ENCODE measurements around the gene RAB28.
"Not testable (repeated sequence)": the region's sequence is repeated elsewhere in the genome, so short reads cannot be mapped to it uniquely, and the experiment has no call there.

RAB28 gene

GRCh38 chr4:13452927-13453579 lies 31.1 kb downstream of the RAB28 start:
- DNase-seq (ENCODE audit: low read depth, low spot score): no peak

- DNase-seq (ENCODE audit: low read depth, low spot score): no peak
Measured at GRCh38 chr4:13449590-13449989, 34.5 kb downstream of the RAB28 start.

DNA sequence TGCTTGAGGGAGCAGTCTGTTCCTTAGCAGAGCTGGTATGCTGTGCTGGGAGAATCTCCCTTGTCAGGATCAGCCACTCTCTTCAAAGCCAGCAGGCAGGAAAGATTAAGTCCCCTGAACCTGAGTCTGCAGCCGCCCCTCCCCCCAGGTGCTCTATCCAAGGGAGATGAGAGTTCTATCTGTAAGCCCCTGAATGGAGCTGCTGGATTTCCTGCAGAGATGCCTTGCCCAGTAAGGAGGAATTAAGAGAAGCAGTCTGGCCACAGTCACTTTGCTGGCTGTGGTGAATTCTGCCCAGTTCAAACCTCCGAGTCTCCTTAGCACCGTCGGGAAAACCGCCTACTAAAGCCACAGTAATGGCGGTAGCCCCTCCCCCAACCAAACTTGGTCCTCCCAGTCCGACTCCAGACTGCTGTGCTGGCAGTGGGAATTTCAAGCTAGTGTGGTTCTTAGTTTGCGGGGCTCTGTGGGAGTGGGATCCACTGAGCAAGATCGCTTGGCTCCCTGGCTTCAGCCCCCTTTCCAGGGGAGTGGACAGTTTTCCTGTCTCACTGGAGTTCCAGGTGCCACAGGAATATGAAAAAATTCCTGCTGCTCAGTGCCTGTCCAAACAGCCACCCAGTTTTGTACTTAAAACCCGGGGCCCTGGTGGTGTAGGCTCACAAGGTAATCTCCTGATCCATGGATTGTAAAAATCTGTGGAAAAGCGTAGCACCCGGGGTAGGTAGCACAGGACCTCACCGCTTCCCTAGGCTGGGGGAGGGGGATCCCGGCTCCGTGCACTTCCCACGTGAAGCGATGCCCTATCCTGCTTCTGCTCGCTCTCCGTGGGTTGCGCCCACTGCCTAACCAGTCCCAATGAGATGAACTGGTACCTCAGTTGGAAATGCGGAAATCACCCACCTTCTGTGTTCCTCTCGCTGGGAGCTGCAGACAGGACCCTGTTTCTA lies 38.0 kb downstream of the RAB28 start:
- DNase-seq (ENCODE audit: low read depth, low spot score): no peak

DNA sequence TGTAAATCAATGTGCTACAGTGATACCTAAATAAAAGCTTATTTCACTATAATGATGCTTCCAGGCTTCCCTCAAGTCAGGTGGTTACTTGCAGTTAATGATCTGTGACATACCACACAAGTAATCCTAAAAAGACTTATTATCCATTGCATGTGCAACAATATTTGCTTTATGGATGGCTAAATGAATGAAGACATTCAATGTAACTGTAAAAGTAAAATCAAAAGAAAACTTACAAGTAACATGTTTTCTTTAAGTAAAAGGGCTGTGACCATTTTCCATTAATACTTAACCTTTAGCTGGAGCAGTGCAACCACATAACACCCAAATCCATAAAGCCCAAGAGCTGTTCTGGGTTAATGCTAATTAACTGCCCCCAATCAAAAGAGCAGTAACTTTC lies 42.6 kb downstream of the RAB28 start:
- DNase-seq (ENCODE audit: low read depth, low spot score): no peak

DNA sequence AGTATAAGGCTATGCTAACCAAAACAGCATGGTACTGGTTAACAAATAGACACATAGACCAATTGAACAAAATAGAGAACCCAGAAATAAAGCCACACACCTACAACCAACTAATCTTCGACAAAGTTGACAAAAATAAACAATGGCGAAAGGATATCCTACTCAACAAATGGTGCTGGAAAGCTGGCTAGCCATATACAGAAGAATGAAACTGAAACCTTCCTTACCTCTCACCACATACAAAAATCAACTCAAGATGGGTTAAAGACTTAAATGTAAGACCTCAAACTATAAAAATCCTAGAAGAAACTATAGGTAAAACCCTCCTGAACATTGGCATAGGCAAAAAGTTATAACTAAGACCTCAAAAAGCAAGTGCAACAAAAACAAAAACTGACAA lies 47.2 kb downstream of the RAB28 start:
- DNase-seq (ENCODE audit: low read depth, low spot score): no peak

DNA sequence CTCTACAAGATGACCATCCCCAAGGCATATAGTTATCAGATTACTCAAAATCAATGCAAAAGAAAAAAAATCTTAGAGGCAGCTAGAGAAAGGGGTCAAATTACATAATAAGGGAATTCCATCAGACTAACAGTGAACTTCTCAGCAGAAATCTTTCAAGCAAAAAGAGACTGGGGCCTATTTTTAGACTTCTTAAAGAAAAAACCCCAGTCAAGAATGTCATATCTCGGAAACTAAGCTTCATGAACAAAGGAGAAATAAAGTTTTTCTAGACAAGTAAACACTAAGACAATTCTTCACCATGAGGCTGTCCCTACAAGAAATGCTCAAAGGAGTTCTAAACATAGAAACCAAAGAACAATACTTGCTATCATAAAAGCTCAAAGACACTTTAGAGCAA lies 51.7 kb downstream of the RAB28 start:
- no peak for DNase-seq (ENCODE audit: low read depth, low spot score)

DNA sequence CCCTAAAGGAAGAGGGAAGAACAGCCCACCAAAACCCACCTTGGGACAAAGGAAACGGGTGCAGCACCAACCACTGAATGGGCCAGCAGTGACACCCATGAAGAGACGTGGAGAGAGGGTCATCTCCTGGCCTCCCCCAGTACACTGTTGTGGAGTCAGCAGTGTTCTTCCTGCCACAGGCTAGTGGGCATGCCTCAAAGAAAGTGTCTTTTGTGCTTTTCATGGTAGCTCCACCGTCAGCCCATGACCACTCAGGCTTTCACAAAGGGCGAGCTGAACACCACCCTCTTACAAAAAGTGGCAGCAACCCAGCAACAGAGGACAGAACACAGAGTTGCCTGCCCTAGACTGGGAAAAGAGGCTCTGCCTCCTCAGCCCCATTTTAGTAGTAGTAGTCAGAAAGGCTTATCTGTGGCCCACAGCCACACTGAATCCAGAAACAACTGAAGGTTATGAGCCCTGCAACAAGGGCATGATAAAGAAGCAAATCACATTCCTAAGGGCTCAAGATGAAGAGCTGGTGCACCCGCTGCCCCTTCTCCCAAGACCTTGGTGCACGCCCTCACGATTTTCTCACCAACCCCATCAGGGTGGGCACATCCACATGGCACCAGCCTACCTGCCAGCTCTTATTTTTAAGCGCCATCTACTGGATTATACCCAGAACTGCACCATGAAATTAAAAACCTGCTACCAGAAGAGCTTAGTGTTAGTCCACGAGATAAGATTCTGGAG lies 53.1 kb downstream of the RAB28 start:
- no peak for DNase-seq (ENCODE audit: low read depth, low spot score)

DNA sequence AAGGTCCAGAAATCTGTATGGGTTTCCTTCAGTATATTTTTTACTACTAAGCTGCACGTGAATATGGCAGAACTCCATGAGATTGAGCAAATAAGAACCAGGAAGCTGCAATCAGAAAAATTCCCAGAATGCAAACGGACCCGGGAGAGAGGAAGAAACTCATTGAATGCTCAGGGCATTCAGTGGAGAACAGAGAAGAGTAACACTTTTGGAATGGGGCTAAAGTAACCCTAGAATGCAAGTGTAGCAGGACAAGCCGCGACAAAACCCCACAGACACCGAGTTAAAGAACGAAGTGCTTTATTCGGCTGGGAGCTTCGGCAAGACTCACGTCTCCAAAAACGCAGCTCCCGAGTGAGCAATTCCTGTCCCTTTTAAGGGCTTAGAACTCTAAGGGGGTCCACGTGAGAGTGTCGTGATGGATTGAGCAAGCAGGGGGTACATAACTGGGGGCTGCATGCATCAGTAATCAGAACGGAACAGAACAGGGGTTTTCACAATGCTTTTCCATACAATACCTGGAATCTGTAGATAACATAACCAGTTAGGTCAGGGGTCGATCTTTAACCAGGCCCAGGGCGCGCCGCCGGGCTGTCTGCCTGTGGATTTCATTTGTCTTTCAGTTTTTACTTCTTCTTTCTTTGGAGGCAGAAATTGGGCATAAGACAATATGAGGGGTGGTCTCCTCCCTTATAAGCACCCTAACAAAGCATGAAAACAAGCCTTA lies 56.4 kb downstream of the RAB28 start:
- no peak for DNase-seq (ENCODE audit: low read depth, low spot score)

DNA sequence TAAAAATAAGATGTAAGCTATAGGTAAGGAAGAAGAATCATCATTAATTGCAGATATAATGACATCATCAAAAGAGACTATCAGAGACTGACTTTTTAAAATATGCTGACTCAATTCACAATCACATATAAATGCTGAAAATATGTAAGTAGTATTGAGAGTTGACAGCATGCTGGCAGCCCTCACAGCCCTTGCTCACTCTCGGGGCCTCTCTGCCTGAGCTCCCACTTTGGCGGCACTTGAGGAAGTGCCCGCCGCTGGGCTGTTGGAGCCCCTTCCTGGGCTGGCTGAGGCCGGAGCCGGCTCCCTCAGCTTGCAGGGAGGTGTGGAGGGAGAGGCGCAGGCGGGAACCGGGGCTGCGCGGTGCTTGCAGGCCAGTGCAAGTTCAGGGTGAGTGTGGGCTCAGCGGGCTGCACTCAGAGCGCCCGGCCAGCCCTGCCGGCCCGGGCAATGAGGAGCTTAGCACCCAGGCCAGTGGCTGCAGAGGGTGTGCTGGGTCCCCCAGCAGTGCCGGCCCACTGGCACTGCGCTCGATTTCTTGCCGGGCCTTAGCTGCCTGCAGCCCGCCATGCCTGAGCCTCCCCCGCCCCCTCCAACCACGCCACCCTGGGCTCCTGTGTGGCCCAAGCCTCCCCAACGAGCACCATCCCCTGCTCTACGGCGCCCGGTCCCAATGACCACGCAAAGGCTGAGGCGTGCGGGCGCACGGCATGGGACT lies 68.9 kb downstream of the RAB28 start:
- DNase-seq (ENCODE audit: low read depth, low spot score): no peak

DNA sequence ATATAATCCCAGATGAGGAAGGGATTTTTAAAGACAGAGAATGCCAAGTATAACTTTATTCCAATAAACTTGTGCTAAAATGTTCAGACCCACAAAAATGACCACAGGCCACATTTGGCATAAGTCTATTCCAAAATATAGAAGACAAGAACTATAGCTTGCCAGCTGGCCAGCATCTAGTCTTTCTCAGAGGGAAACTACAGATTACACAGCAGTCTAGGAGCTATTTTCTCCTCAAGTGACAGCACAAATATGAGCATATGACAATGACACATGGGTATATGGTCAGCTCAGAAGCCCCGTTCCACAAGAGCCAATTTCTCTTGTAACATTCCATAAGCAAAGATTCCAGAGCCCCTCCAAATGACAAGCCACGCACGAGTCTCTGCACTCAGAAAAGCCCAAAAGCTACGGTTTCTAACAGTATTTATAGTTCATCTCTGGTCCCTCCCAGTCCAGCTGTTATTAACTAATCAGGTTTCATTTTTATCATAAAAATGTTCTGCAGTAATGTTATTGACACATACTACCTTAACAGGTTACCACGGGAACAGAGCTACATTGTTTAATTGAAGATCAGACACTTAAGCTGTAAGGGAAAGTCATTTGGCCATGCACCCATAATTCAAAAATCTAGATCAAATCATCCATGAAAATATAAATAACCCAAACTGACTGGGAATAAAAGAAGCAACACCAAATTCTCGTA lies 70.3 kb downstream of the RAB28 start:
- no peak for DNase-seq (ENCODE audit: low read depth, low spot score)

GRCh38 chr4:13411942-13412341 lies 72.2 kb downstream of the RAB28 start:
- DNase-seq (ENCODE audit: low read depth, low spot score): no peak

GRCh38 chr4:13409324-13409723 lies 74.8 kb downstream of the RAB28 start:
- DNase-seq (ENCODE audit: low read depth, low spot score): no peak

DNA sequence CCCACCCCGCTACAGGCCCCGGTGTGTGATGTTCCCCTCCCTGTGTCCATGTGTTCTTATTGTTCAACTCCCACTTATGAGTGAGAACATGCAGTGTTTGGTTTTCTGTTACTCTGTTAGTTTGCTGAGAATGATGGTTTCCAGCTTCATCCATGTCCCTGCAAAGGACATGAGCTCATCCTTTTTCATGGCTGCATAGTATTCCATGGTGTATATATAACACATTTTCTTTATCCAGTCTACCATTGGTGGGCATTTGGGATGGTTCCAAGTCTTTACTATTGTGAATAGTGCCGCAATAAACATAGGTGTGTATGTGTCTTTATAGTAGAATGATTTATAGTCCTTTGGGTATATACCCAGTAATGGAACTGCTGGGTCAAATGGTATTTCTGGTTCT lies 78.0 kb downstream of the RAB28 start:
- DNase-seq (ENCODE audit: low read depth, low spot score): not testable (repeated sequence)

GRCh38 chr4:13403833-13404232 lies 80.3 kb downstream of the RAB28 start:
- DNase-seq (ENCODE audit: low read depth, low spot score): no peak

GRCh38 chr4:13403326-13403725 lies 80.8 kb downstream of the RAB28 start:
- no peak for DNase-seq (ENCODE audit: low read depth, low spot score)

DNA sequence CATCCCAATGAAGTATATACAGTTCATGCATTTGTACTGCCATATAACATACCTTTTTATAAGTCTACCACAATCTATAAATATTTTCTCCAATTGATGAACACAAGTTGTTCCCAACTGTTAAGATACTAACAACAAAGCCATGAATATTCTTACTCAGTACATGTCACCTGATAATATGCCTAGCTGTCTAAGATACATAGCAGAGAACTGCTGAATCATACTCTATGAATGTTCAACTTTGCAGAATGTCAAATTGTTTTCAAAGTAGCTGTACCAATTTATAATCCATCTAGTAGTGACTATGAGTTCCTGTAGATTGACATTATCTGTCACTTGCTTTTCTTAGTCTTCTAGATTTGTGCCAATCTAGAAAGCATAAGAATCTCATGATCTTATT lies 84.9 kb downstream of the RAB28 start:
- no peak for DNase-seq (ENCODE audit: low read depth, low spot score)

- DNase-seq (ENCODE audit: low read depth, low spot score): no peak
Measured at GRCh38 chr4:13396161-13396560, 88.0 kb downstream of the RAB28 start.

DNA sequence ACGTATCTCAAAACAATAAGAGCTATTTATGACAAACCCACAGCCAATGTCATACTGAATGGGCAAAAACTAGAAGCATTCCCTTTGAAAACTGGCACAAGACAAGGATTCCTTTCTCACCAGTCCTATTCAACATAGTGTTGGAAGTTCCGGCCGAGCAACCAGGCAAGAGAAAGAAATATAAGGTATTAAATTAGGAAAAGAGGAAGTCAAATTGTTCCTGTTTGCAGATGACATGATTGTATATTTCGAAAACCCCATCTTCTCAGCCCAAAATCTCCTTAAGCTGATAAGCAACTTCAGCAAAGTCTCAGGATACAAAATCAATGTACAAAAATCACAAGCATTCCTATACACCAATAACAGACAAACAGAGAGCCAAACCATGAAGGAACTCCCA lies 94.2 kb downstream of the RAB28 start:
- not testable (repeated sequence) for DNase-seq (ENCODE audit: low read depth, low spot score)

DNA sequence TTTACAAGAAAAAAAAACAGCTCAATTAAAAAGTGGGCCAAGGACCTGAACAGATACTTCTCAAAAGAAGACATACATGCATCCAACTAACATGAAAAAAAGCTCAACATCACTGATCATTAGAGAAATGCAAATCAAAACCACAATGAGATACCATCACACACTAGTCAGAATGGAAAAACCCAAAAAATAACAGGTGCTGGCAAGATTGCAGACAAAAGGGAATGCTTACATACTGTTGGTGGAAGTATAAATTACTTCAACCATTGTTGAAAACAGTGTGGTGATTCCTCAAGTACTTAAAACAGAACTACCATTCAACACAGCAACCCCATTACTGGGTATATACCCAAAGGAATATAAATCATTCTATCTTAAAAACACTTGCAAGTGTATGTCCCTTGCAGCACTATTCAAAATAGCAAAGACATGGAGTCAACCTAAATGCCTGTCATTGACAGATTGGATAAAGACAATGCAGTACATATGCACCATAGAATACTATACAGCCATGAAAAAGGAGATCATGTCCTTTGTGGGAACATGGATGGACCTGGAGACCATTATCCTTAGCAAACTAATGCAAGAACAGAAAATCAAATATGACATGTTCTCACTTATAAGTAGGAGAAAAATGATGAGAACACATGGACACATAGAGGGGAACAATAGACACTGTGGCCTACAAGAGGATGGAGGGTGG lies 97.6 kb downstream of the RAB28 start:
- DNase-seq (ENCODE audit: low read depth, low spot score): no peak

DNA sequence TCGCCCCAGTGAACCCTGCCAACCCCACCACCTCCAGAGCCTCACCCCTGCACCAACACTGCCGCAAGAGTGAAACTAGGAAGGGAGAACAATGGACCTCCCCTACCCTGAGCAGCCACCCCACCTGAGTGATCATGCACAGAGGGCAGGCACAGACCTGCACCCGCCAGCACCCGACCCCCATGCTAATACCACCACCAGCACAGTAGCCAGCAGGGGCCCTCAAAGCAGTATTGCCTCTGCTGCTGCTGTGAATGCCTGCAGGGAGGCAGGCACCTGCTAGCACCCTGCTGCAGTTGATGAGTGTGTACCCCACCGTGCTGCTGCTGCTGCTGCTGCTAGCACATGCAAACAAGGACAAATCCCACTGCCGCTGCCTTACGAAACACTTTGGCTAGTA lies 100.1 kb downstream of the RAB28 start:
- no peak for DNase-seq (ENCODE audit: low read depth, low spot score)

All from activated CD4-positive, CD25-positive, alpha-beta regulatory T cell treated with anti-CD3 and anti-CD28 coated beads, Interleukin-2, amount 50 U/mL, for 16 hours (primary cell).